Stomach (tissue), 4 donors: ENCODE results near the gene ABHD2.

Experiments
- CTCF ChIP-seq, 7 experiments: fragments of 450-650 bp in 4 of 7; fragments of 200-600 bp in 3 of 7; sonication (generic) in 3 of 7; IDR thresholded peaks; one replicate each; pipeline ENCODE4 v1.5.1; 2016 to 2019; ENCODE audit warnings: antibody characterized with exemption in 7 of 7, control low read depth in 2 of 7, mild to moderate bottlenecking in 1 of 7
- EP300 ChIP-seq: sonication (generic); formaldehyde crosslinking; IDR thresholded peaks from one replicate; pipeline ENCODE4 v1.6.1; 2017; ENCODE audit warnings: antibody characterized with exemption
- POLR2A ChIP-seq, 4 donors: fragments of 450-650 bp; IDR thresholded peaks; one replicate each; pipeline ENCODE4 v1.6.1; 2016; ENCODE audit warnings: antibody characterized with exemption in 4 of 4, control low read depth in 2 of 4, mild to moderate bottlenecking in 1 of 4, moderate library complexity in 1 of 4
- POLR2AphosphoS5 ChIP-seq, 3 donors: sonication (generic); formaldehyde crosslinking; IDR thresholded peaks; one replicate each; pipeline ENCODE4 v1.6.1; 2016; ENCODE audit warnings: antibody characterized with exemption in 3 of 3

DNA sequence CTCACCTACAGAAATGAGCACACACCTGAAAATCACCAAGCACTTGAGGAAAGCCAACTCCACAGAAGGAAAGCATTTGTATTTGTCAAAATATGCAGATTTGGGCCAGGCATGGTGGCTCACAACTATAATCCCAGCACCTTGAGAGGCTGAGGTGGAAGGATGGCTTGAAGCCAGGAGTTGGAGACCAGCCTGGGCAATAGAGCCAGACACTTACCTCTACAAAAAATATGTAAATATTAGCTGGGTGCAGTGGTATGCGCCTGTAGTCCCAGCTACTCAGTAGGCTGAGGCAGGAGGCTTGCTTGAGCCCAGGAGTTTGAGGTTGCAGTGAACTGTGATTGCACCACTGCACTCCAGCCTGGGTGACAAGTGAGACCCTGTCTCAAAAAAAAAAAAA is 120.8 kb downstream of the ABHD2 start:
- TF ChIP-seq CTCF (IDR thresholded peaks at IDR 0.05), result no peak
- no peak for TF ChIP-seq POLR2AphosphoS5 (IDR thresholded peaks at IDR 0.05)
- no peak for TF ChIP-seq POLR2A (IDR thresholded peaks at IDR 0.05)
- no peak for TF ChIP-seq EP300
